Neural progenitor cell (in vitro differentiated cells): ENCODE data around the gene PRKCA.

Experiments
- EZH2 ChIP-seq: fragments of 200-600 bp; sonication (generic); IDR thresholded peaks from 2 replicates; pipeline ENCODE4 v1.6.1; 2017; ENCODE audit warnings: antibody characterized with exemption, mild to moderate bottlenecking, moderate library complexity
- TF ChIP-seq, protein P1 (sequence below): fragments of 200-600 bp; sonication (generic); IDR thresholded peaks from 2 replicates; pipeline ENCODE4 v1.5.1; 2017; ENCODE audit warnings: antibody characterized with exemption, mild to moderate bottlenecking

DNA sequence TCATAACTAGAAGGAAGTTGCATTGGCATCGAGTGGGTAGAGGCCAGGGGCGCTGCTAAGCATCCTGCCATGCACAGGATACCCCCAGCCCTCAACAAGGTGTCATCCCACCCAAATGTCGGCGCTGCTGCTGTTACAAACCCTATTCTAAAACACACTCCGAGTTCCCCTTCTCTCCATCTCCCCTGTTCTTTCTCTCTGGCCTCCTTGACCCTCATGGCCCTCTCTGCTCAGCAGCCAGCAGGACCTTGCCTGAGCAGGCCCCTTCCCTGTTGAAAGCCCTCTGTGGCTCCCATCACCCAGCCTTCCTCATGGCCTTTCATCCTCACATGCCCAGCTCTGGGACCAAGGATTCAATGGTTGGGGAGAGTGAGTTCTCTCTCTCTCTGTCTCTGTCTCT lies 510.2 kb downstream of the PRKCA start:
- TF ChIP-seq, protein P1, sequence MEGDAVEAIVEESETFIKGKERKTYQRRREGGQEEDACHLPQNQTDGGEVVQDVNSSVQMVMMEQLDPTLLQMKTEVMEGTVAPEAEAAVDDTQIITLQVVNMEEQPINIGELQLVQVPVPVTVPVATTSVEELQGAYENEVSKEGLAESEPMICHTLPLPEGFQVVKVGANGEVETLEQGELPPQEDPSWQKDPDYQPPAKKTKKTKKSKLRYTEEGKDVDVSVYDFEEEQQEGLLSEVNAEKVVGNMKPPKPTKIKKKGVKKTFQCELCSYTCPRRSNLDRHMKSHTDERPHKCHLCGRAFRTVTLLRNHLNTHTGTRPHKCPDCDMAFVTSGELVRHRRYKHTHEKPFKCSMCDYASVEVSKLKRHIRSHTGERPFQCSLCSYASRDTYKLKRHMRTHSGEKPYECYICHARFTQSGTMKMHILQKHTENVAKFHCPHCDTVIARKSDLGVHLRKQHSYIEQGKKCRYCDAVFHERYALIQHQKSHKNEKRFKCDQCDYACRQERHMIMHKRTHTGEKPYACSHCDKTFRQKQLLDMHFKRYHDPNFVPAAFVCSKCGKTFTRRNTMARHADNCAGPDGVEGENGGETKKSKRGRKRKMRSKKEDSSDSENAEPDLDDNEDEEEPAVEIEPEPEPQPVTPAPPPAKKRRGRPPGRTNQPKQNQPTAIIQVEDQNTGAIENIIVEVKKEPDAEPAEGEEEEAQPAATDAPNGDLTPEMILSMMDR, result no peak
- no peak for TF ChIP-seq EZH2
